NCI-H82 treated with DMSO at 0.1 percent for 48 hours (cell line): ENCODE results near the gene SPDYE16.
"Not testable (repeated sequence)": the region's sequence is repeated elsewhere in the genome, so short reads cannot be mapped to it uniquely, and the experiment has no call there.

ENCODE experiments used
- DNase-seq: peaks from one replicate; lab custom pipeline; 2025; ENCODE audit not compliant: unreplicated experiment; lab: John Stamatoyannopoulos, UW

Gene SPDYE16

GRCh38 chr7:76543197-76543596, at the start of gene SPDYE16:
Gene SPDYE16, minus strand, starts transcription at chr7:76543297. Its CDS starts 1,838 bp downstream, at chr7:76541459.
- not testable (repeated sequence) for DNase-seq

- DNase-seq: not testable (repeated sequence)
Measured at GRCh38 chr7:76592694-76593093, 49.6 kb upstream of the SPDYE16 start.

- DNase-seq: not testable (repeated sequence)
Measured at GRCh38 chr7:76591602-76592304, 48.7 kb upstream of the SPDYE16 start.

GRCh38 chr7:76591033-76591432, 47.9 kb upstream of the SPDYE16 start:
- DNase-seq: not testable (repeated sequence)

GRCh38 chr7:76588586-76588985, 45.5 kb upstream of the SPDYE16 start:
- not testable (repeated sequence) for DNase-seq

GRCh38 chr7:76586585-76587315, 43.7 kb upstream of the SPDYE16 start:
- not testable (repeated sequence) for DNase-seq

GRCh38 chr7:76583636-76584281, 40.7 kb upstream of the SPDYE16 start:
- not testable (repeated sequence) for DNase-seq

- not testable (repeated sequence) for DNase-seq
Measured at GRCh38 chr7:76582848-76583631, 39.9 kb upstream of the SPDYE16 start.

- not testable (repeated sequence) for DNase-seq
Measured at GRCh38 chr7:76575919-76576655, 33.0 kb upstream of the SPDYE16 start.

- DNase-seq: not testable (repeated sequence)
Measured at GRCh38 chr7:76575431-76575830, 32.3 kb upstream of the SPDYE16 start.

- not testable (repeated sequence) for DNase-seq
Measured at GRCh38 chr7:76572296-76572695, 29.2 kb upstream of the SPDYE16 start.

- not testable (repeated sequence) for DNase-seq
Measured at GRCh38 chr7:76570324-76570775, 27.3 kb upstream of the SPDYE16 start.

- DNase-seq: not testable (repeated sequence)
Measured at GRCh38 chr7:76568742-76569141, 25.6 kb upstream of the SPDYE16 start.

GRCh38 chr7:76567753-76568152, 24.7 kb upstream of the SPDYE16 start:
- DNase-seq: not testable (repeated sequence)

GRCh38 chr7:76567311-76567710, 24.2 kb upstream of the SPDYE16 start:
- DNase-seq: not testable (repeated sequence)

- not testable (repeated sequence) for DNase-seq
Measured at GRCh38 chr7:76565001-76565400, 21.9 kb upstream of the SPDYE16 start.

- not testable (repeated sequence) for DNase-seq
Measured at GRCh38 chr7:76561342-76561741, 18.2 kb upstream of the SPDYE16 start.

- not testable (repeated sequence) for DNase-seq
Measured at GRCh38 chr7:76560157-76560556, 17.1 kb upstream of the SPDYE16 start.

- not testable (repeated sequence) for DNase-seq
Measured at GRCh38 chr7:76559685-76560084, 16.6 kb upstream of the SPDYE16 start.

- DNase-seq: not testable (repeated sequence)
Measured at GRCh38 chr7:76551992-76552391, 8.9 kb upstream of the SPDYE16 start.
